Measurements from ENCODE around the gene ACAN. TPM values are rescaled to one million over a fixed set of nuclear protein-coding genes. Genes with fewer than 3 reads are reported as not detected.
A peak's percentile ranks its signal among the peaks of the same experiment; 100 is the strongest.

Gene ACAN
- total RNA-seq (100 to 1,000 TPM in 1 of 2 donors, 10 to 100 TPM in 1; 31.7 to 312 TPM), polyA plus RNA-seq (10 to 100 TPM; 12.9 to 37.6 TPM)
- long read RNA-seq, donor 1, partial matches to known transcripts: 262 of 325 reads
- long read RNA-seq, donor 1, other reads (novel, unspliced or antisense): 61 of 325 reads
- long read RNA-seq, donor 2, partial matches to known transcripts: 14 of 17 reads
- long read RNA-seq, donor 2, other reads (novel, unspliced or antisense): 3 of 17 reads

GRCh38 chr15:88803241-88803919 is at the start of gene ACAN:
Gene ACAN (plus strand): TSS chr15:88803436. CDS start chr15:88836207, 32,771 bp downstream.
- intact Hi-C loops (cut with DNase I): loop anchor here (5.0 kb wide), 1 partner anchor 56 kb away; no protein-coding TSS in a partner anchor
- H3K4me3 ChIP-seq (ENCODE audit: low read length in 2 of 2): peak within 1 kb of the TSS; percentile 32 to 42
- peak within 1 kb of the TSS in 1 of 2 donors; percentile 14 for H3K27ac ChIP-seq (ENCODE audit: low read depth in 1 of 2, low read length in 2 of 2)
- no peaks in the 10 kb centered on the region for H3K36me3 ChIP-seq (ENCODE audit: control insufficient read depth in 1 of 2, insufficient read depth in 2 of 2, low read length in 1 of 2)
- DNase-seq (peak in 1 of 2 donors; percentile 82), ATAC-seq (ENCODE audit: low FRiP score) (peak; percentile 65)
- WGBS, 2 donors: 0 to 1% methylated on average over 44 to 61 of the region's 61 CpGs
- H3K4me1 ChIP-seq (ENCODE audit: control insufficient read depth in 1 of 2, insufficient read depth in 2 of 2, low read length in 2 of 2): no peaks in the 10 kb centered on the region
- H3K27me3 ChIP-seq (ENCODE audit: control insufficient read depth in 1 of 2, insufficient read depth in 2 of 2, low read length in 1 of 2): no peaks in the 10 kb centered on the region
- no peaks in the 10 kb centered on the region for H3K9me3 ChIP-seq (ENCODE audit: control insufficient read depth, low read length)

- ATAC-seq (ENCODE audit: low FRiP score): no peak
- Histone ChIP-seq H3K36me3 (ENCODE audit: control insufficient read depth in 1 of 2, insufficient read depth in 2 of 2, low read length in 1 of 2) (no peaks in the 10 kb centered on the region), H3K9me3 (ENCODE audit: control insufficient read depth, low read length) (no peaks in the 10 kb centered on the region), H3K27me3 (ENCODE audit: control insufficient read depth in 1 of 2, insufficient read depth in 2 of 2, low read length in 1 of 2) (no peaks in the 10 kb centered on the region), H3K4me1 (ENCODE audit: control insufficient read depth in 1 of 2, insufficient read depth in 2 of 2, low read length in 2 of 2) (no peaks in the 10 kb centered on the region), H3K27ac (ENCODE audit: low read depth in 1 of 2, low read length in 2 of 2) (no peak overlapping the region), H3K4me3 (ENCODE audit: low read length in 2 of 2) (no peak overlapping the region)
- intact Hi-C loops (cut with DNase I): no loop called here
- DNase-seq: no peak
- 58 to 60% methylated on average over 4 of the region's 4 CpGs for whole genome bisulfite sequencing, 2 donors
Observed at GRCh38 chr15:88756521-88756920, 46.7 kb upstream of the ACAN start.

- intact Hi-C loops (cut with DNase I): no loop called here
- Histone ChIP-seq H3K36me3 (ENCODE audit: control insufficient read depth in 1 of 2, insufficient read depth in 2 of 2, low read length in 1 of 2) (no peaks in the 10 kb centered on the region), H3K27ac (ENCODE audit: low read depth in 1 of 2, low read length in 2 of 2) (no peak overlapping the region), H3K27me3 (ENCODE audit: control insufficient read depth in 1 of 2, insufficient read depth in 2 of 2, low read length in 1 of 2) (no peaks in the 10 kb centered on the region), H3K4me1 (ENCODE audit: control insufficient read depth in 1 of 2, insufficient read depth in 2 of 2, low read length in 2 of 2) (no peaks in the 10 kb centered on the region), H3K9me3 (ENCODE audit: control insufficient read depth, low read length) (no peaks in the 10 kb centered on the region), H3K4me3 (ENCODE audit: low read length in 2 of 2) (no peak overlapping the region)
- DNase-seq: no peak
- no peak for ATAC-seq (ENCODE audit: low FRiP score)
- 90 to 91% methylated on average over 3 of the region's 3 CpGs for WGBS, 2 donors
Observed at GRCh38 chr15:88756921-88757320, 46.3 kb upstream of the ACAN start.

- ATAC-seq (ENCODE audit: low FRiP score): no peak
- DNase-seq: no peak
- H3K4me1 ChIP-seq (ENCODE audit: control insufficient read depth in 1 of 2, insufficient read depth in 2 of 2, low read length in 2 of 2): no peaks in the 10 kb centered on the region
Observed at GRCh38 chr15:88759872-88760271, 43.4 kb upstream of the ACAN start.

GRCh38 chr15:88764448-88764847 is 38.8 kb upstream of the ACAN start:
- Histone ChIP-seq H3K4me3 (ENCODE audit: low read length in 2 of 2) (no peak overlapping the region), H3K4me1 (ENCODE audit: control insufficient read depth in 1 of 2, insufficient read depth in 2 of 2, low read length in 2 of 2) (no peaks in the 10 kb centered on the region), H3K27ac (ENCODE audit: low read depth in 1 of 2, low read length in 2 of 2) (no peak overlapping the region), H3K36me3 (ENCODE audit: control insufficient read depth in 1 of 2, insufficient read depth in 2 of 2, low read length in 1 of 2) (no peaks in the 10 kb centered on the region), H3K27me3 (ENCODE audit: control insufficient read depth in 1 of 2, insufficient read depth in 2 of 2, low read length in 1 of 2) (no peaks in the 10 kb centered on the region), H3K9me3 (ENCODE audit: control insufficient read depth, low read length) (no peaks in the 10 kb centered on the region)
- ATAC-seq (ENCODE audit: low FRiP score) (no peak), DNase-seq (no peak)
- intact Hi-C loops (cut with DNase I): no loop called here
- WGBS, 2 donors: 98% methylated on average over 1 of the region's 1 CpG

More at GRCh38 chr15:88759872-88760271, 43.4 kb upstream of the ACAN start:
- Histone ChIP-seq H3K27me3 (ENCODE audit: control insufficient read depth in 1 of 2, insufficient read depth in 2 of 2, low read length in 1 of 2) (no peaks in the 10 kb centered on the region), H3K27ac (ENCODE audit: low read depth in 1 of 2, low read length in 2 of 2) (no peak overlapping the region), H3K9me3 (ENCODE audit: control insufficient read depth, low read length) (no peaks in the 10 kb centered on the region), H3K36me3 (ENCODE audit: control insufficient read depth in 1 of 2, insufficient read depth in 2 of 2, low read length in 1 of 2) (no peaks in the 10 kb centered on the region), H3K4me3 (ENCODE audit: low read length in 2 of 2) (no peak overlapping the region)
- WGBS, 2 donors: 96 to 100% methylated on average over 1 of the region's 1 CpG
- intact Hi-C loops (cut with DNase I): no loop called here

GRCh38 chr15:88765212-88765611 is 38.0 kb upstream of the ACAN start:
- Histone ChIP-seq H3K27me3 (ENCODE audit: control insufficient read depth in 1 of 2, insufficient read depth in 2 of 2, low read length in 1 of 2) (no peaks in the 10 kb centered on the region), H3K36me3 (ENCODE audit: control insufficient read depth in 1 of 2, insufficient read depth in 2 of 2, low read length in 1 of 2) (no peaks in the 10 kb centered on the region), H3K9me3 (ENCODE audit: control insufficient read depth, low read length) (no peaks in the 10 kb centered on the region), H3K27ac (ENCODE audit: low read depth in 1 of 2, low read length in 2 of 2) (no peak overlapping the region), H3K4me3 (ENCODE audit: low read length in 2 of 2) (no peak overlapping the region), H3K4me1 (ENCODE audit: control insufficient read depth in 1 of 2, insufficient read depth in 2 of 2, low read length in 2 of 2) (no peaks in the 10 kb centered on the region)
- ATAC-seq (ENCODE audit: low FRiP score) (no peak), DNase-seq (no peak)
- intact Hi-C loops (cut with DNase I): no loop called here
- WGBS, 2 donors: 91 to 96% methylated on average over 2 of the region's 2 CpGs

GRCh38 chr15:88769161-88769971 is 33.9 kb upstream of the ACAN start:
- Histone ChIP-seq H3K27ac (ENCODE audit: low read depth in 1 of 2, low read length in 2 of 2) (no peak overlapping the region), H3K4me1 (ENCODE audit: control insufficient read depth in 1 of 2, insufficient read depth in 2 of 2, low read length in 2 of 2) (no peaks in the 10 kb centered on the region), H3K9me3 (ENCODE audit: control insufficient read depth, low read length) (no peaks in the 10 kb centered on the region), H3K27me3 (ENCODE audit: control insufficient read depth in 1 of 2, insufficient read depth in 2 of 2, low read length in 1 of 2) (no peaks in the 10 kb centered on the region), H3K36me3 (ENCODE audit: control insufficient read depth in 1 of 2, insufficient read depth in 2 of 2, low read length in 1 of 2) (no peaks in the 10 kb centered on the region), H3K4me3 (ENCODE audit: low read length in 2 of 2) (peak overlapping the region in 1 of 2 donors; percentile 19)
- 7 to 8% methylated on average over 38 of the region's 38 CpGs for WGBS, 2 donors
- DNase-seq: peak; percentile 69 to 85
- ATAC-seq (ENCODE audit: low FRiP score): peak; percentile 82
- intact Hi-C loops (cut with DNase I): no loop called here

GRCh38 chr15:88775776-88776175 is 27.5 kb upstream of the ACAN start:
- WGBS, 2 donors: 95 to 98% methylated on average over 4 of the region's 4 CpGs
- intact Hi-C loops (cut with DNase I): no loop called here
- H3K27ac ChIP-seq (ENCODE audit: low read depth in 1 of 2, low read length in 2 of 2): no peak overlapping the region
- ATAC-seq (ENCODE audit: low FRiP score) (no peak), DNase-seq (no peak)
- H3K27me3 ChIP-seq (ENCODE audit: control insufficient read depth in 1 of 2, insufficient read depth in 2 of 2, low read length in 1 of 2): peaks cover 0 to 2% of the 10 kb centered on the region in 2 donors
- peaks cover 5% of the 10 kb centered on the region for H3K9me3 ChIP-seq (ENCODE audit: control insufficient read depth, low read length)
- H3K4me1 ChIP-seq (ENCODE audit: control insufficient read depth in 1 of 2, insufficient read depth in 2 of 2, low read length in 2 of 2): no peaks in the 10 kb centered on the region
- H3K4me3 ChIP-seq (ENCODE audit: low read length in 2 of 2): no peak overlapping the region
- peaks cover 0 to 1% of the 10 kb centered on the region in 2 donors for H3K36me3 ChIP-seq (ENCODE audit: control insufficient read depth in 1 of 2, insufficient read depth in 2 of 2, low read length in 1 of 2)
